ENCODE measurements around the gene C3orf20. TPM values are rescaled to one million over a fixed set of nuclear protein-coding genes. Genes with fewer than 3 reads are reported as not detected.

The C3orf20 gene
- polyA plus RNA-seq, 1 donor from 2014 or later, result not detected

DNA sequence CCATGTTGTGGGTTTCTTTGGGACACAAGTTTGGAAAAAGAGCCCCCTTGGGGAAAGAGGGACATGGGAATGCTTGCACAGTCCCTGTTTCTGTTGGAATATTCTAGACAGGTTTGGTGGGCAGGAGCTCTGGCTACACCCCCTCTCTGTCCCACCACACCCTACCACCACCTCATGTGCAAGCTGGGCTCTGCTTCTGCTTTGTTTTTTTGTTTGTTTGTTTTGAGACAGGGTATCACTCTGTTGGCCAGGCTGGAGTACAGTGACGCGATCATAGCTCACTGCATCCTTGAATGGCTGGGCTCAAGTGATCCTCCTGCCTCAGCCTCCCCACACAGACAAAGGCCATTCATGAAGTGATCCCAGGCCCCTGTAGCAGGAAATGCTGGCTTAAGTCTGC, 86.9 kb downstream of the C3orf20 start:
- no peak overlapping the region for H3K27ac ChIP-seq (ENCODE audit: low read length)
- no peaks in the 10 kb centered on the region for H3K9me3 ChIP-seq (ENCODE audit: low read length)
- H3F3A ChIP-seq (ENCODE audit: insufficient read depth, low read length, poor library complexity, severe bottlenecking), result no peaks in the 10 kb centered on the region
- H3K4me2 ChIP-seq (ENCODE audit: low read length), result no peak overlapping the region
- H2AFZ ChIP-seq (ENCODE audit: low read depth, low read length), result no peak overlapping the region
- H4K20me1 ChIP-seq (ENCODE audit: insufficient read depth), result no peaks in the 10 kb centered on the region
- no peaks in the 10 kb centered on the region for H3K27me3 ChIP-seq (ENCODE audit: insufficient read depth, low read depth, low read length)
- H3K9me2 ChIP-seq (ENCODE audit: insufficient read depth, low read length), result no peaks in the 10 kb centered on the region
- H3K79me2 ChIP-seq (replicated peaks; ENCODE audit: insufficient read depth, low read length), result no peaks in the 10 kb centered on the region
- H3K36me3 ChIP-seq (ENCODE audit: insufficient read depth, low read length), result no peaks in the 10 kb centered on the region
- TF ChIP-seq MXI1 (conservative IDR thresholded peaks at IDR 0.05; ENCODE audit: poor library complexity, severe bottlenecking) (no peak), EP300 (conservative IDR thresholded peaks at IDR 0.05; ENCODE audit: poor library complexity, severe bottlenecking) (no peak), SMC3 (conservative IDR thresholded peaks at IDR 0.05; ENCODE audit: poor library complexity) (no peak), EZH2 (IDR thresholded peaks at IDR 0.05; ENCODE audit: borderline replicate concordance, insufficient read depth, low read length, poor library complexity, severe bottlenecking) (no peak), POLR2AphosphoS5 (IDR thresholded peaks at IDR 0.05) (no peak), RAD21 (conservative IDR thresholded peaks at IDR 0.05) (no peak), TAF1 (IDR thresholded peaks at IDR 0.05; ENCODE audit: low read depth) (no peak)
- TF ChIP-seq, protein P1, sequence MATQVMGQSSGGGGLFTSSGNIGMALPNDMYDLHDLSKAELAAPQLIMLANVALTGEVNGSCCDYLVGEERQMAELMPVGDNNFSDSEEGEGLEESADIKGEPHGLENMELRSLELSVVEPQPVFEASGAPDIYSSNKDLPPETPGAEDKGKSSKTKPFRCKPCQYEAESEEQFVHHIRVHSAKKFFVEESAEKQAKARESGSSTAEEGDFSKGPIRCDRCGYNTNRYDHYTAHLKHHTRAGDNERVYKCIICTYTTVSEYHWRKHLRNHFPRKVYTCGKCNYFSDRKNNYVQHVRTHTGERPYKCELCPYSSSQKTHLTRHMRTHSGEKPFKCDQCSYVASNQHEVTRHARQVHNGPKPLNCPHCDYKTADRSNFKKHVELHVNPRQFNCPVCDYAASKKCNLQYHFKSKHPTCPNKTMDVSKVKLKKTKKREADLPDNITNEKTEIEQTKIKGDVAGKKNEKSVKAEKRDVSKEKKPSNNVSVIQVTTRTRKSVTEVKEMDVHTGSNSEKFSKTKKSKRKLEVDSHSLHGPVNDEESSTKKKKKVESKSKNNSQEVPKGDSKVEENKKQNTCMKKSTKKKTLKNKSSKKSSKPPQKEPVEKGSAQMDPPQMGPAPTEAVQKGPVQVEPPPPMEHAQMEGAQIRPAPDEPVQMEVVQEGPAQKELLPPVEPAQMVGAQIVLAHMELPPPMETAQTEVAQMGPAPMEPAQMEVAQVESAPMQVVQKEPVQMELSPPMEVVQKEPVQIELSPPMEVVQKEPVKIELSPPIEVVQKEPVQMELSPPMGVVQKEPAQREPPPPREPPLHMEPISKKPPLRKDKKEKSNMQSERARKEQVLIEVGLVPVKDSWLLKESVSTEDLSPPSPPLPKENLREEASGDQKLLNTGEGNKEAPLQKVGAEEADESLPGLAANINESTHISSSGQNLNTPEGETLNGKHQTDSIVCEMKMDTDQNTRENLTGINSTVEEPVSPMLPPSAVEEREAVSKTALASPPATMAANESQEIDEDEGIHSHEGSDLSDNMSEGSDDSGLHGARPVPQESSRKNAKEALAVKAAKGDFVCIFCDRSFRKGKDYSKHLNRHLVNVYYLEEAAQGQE (IDR thresholded peaks at IDR 0.05; ENCODE audit: borderline replicate concordance), result no peak
- TF ChIP-seq, protein P2, sequence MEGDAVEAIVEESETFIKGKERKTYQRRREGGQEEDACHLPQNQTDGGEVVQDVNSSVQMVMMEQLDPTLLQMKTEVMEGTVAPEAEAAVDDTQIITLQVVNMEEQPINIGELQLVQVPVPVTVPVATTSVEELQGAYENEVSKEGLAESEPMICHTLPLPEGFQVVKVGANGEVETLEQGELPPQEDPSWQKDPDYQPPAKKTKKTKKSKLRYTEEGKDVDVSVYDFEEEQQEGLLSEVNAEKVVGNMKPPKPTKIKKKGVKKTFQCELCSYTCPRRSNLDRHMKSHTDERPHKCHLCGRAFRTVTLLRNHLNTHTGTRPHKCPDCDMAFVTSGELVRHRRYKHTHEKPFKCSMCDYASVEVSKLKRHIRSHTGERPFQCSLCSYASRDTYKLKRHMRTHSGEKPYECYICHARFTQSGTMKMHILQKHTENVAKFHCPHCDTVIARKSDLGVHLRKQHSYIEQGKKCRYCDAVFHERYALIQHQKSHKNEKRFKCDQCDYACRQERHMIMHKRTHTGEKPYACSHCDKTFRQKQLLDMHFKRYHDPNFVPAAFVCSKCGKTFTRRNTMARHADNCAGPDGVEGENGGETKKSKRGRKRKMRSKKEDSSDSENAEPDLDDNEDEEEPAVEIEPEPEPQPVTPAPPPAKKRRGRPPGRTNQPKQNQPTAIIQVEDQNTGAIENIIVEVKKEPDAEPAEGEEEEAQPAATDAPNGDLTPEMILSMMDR (IDR thresholded peaks at IDR 0.05; ENCODE audit: poor library complexity, severe bottlenecking), result no peak
- no peak overlapping the region for H3K4me3 ChIP-seq (ENCODE audit: low read length)
- no peak overlapping the region for H3K9ac ChIP-seq (ENCODE audit: low read length)

GRCh38 chr3:14762701-14763100, 87.8 kb downstream of the C3orf20 start:
- Histone ChIP-seq H3K9ac (ENCODE audit: low read length) (no peak overlapping the region), H3K27me3 (ENCODE audit: insufficient read depth, low read depth, low read length) (no peaks in the 10 kb centered on the region), H3K4me2 (ENCODE audit: low read length) (no peak overlapping the region), H3K9me3 (ENCODE audit: low read length) (no peaks in the 10 kb centered on the region), H4K20me1 (ENCODE audit: insufficient read depth) (no peaks in the 10 kb centered on the region), H3K9me2 (ENCODE audit: insufficient read depth, low read length) (no peaks in the 10 kb centered on the region), H3K79me2 (replicated peaks; ENCODE audit: insufficient read depth, low read length) (no peaks in the 10 kb centered on the region), H3K4me3 (ENCODE audit: low read length) (no peak overlapping the region), H3K27ac (ENCODE audit: low read length) (no peak overlapping the region), H3F3A (ENCODE audit: insufficient read depth, low read length, poor library complexity, severe bottlenecking) (no peaks in the 10 kb centered on the region), H3K36me3 (ENCODE audit: insufficient read depth, low read length) (no peaks in the 10 kb centered on the region), H2AFZ (ENCODE audit: low read depth, low read length) (no peak overlapping the region)
- TF ChIP-seq, protein P1 (IDR thresholded peaks at IDR 0.05; ENCODE audit: borderline replicate concordance), result no peak
- TF ChIP-seq TAF1 (IDR thresholded peaks at IDR 0.05; ENCODE audit: low read depth), result no peak
- TF ChIP-seq MXI1 (conservative IDR thresholded peaks at IDR 0.05; ENCODE audit: poor library complexity, severe bottlenecking), result no peak
- TF ChIP-seq RAD21 (conservative IDR thresholded peaks at IDR 0.05), result no peak
- no peak for TF ChIP-seq EP300 (conservative IDR thresholded peaks at IDR 0.05; ENCODE audit: poor library complexity, severe bottlenecking)
- TF ChIP-seq POLR2AphosphoS5 (IDR thresholded peaks at IDR 0.05), result no peak
- TF ChIP-seq SMC3 (conservative IDR thresholded peaks at IDR 0.05; ENCODE audit: poor library complexity), result no peak
- TF ChIP-seq, protein P2 (IDR thresholded peaks at IDR 0.05; ENCODE audit: poor library complexity, severe bottlenecking), result no peak
- TF ChIP-seq EZH2 (IDR thresholded peaks at IDR 0.05; ENCODE audit: borderline replicate concordance, insufficient read depth, low read length, poor library complexity, severe bottlenecking), result no peak

All from neural cell (in vitro differentiated cells).